Fibroblast of lung (primary cell): ENCODE results near the gene GNB5.

Experiments
- CTCF ChIP-seq, 2 donors: IDR thresholded peaks in 1 of 2; conservative IDR thresholded peaks in 1 of 2; 1 replicate in 1 of 2; 2 replicates in 1 of 2; pipeline ENCODE4 v1.5.1; 2011 to 2012; ENCODE audit warnings: low read length in 2 of 2, control low read depth in 1 of 2, inconsistent platforms in 1 of 2, low read depth in 1 of 2, mild to moderate bottlenecking in 1 of 2
- EZH2 ChIP-seq: IDR thresholded peaks from 2 replicates; pipeline ENCODE4 v1.5.1; 2012; ENCODE audit warnings: low read length, control low read depth, mild to moderate bottlenecking; ENCODE audit errors: missing control alignments

- TF ChIP-seq CTCF (conservative IDR thresholded peaks at IDR 0.05 in 1 of 2, IDR thresholded peaks at IDR 0.05 in 1 of 2; ENCODE audit: low read depth in 1 of 2, low read length in 2 of 2) (no peak), EZH2 (no peak)
These were observed 105.9 kb downstream of the GNB5 start for GRCh38 chr15:52085299-52085698.
